GM12878 (cell line): ENCODE results near the gene CRNKL1. TPM values are rescaled to one million over a fixed set of nuclear protein-coding genes. Genes with fewer than 3 reads are reported as not detected.

Experiments used
- ATAC-seq: fragments of 200-7000 bp; cut with Tn5 transposase; 3 replicates; pipeline ENCODE4 v1.9.1; 2020; ENCODE audit warnings: mild to moderate bottlenecking, moderate library complexity
- BruUV-seq: library from RNA; stranded (reverse); fragments of 400-500 nt; replicated peaks from 2 replicates; lab custom pipeline; 2021; lab: Mats Ljungman, UMichigan
- CTCF ChIA-PET: fragments of 300-600 bp; sonication (Branson Sonifier 250); formaldehyde crosslinking; extraction: SDS; loops from one replicate; lab custom pipeline; 2021; ENCODE audit warnings: inconsistent platforms; lab: Yijun Ruan, JAX
- POLR2A ChIA-PET: fragments of 350-600 bp; formaldehyde crosslinking; extraction: SDS; loops from one replicate; lab custom pipeline; 2021; ENCODE audit warnings: inconsistent platforms; lab: Charles Lee
- RAD21 ChIA-PET: fragments of 300-600 bp; sonication (Branson Sonifier 250); formaldehyde crosslinking; loops from one replicate; lab custom pipeline; 2023; ENCODE audit warnings: antibody characterized with exemption; ENCODE audit not compliant: unreplicated experiment; lab: Charles Lee
- SMC1A ChIA-PET: fragments of 300-600 bp; sonication (Branson Sonifier 250); formaldehyde crosslinking; loops from one replicate; lab custom pipeline; 2023; ENCODE audit not compliant: unreplicated experiment, uncharacterized antibody; lab: Charles Lee
- DNase-seq: peaks from one replicate; pipeline ENCODE4 v3.0.0-alpha.2; 2011; ENCODE audit warnings: low read depth, low spot score
- FAIRE-seq: peaks from 3 replicates; lab custom pipeline; 2011; peaks lifted over from hg19 to GRCh38; lab: Jason Lieb, UNC
- H2AFZ ChIP-seq: 2 replicates; pipeline ENCODE4 v1.6.0; 2011; ENCODE audit warnings: low read depth, low read length, control low read depth; ENCODE audit not compliant: control insufficient read depth
- H3K27ac ChIP-seq: 2 replicates; pipeline ENCODE4 v1.5.1; 2011; ENCODE audit warnings: control low read depth; ENCODE audit not compliant: control insufficient read depth, insufficient read depth
- H3K27me3 ChIP-seq, 2 experiments: replicated peaks in 1 of 2; 2 replicates each; pipeline versions ENCODE4 v1.6.0 to v1.6.1; 2011; ENCODE audit warnings: low read length in 1 of 2; ENCODE audit not compliant: control insufficient read depth in 2 of 2, insufficient read depth in 2 of 2
- H3K36me3 ChIP-seq, 2 experiments: 2 replicates each; pipeline ENCODE4 v1.5.1; 2011; ENCODE audit warnings: low read length in 1 of 2; ENCODE audit not compliant: control insufficient read depth in 2 of 2, insufficient read depth in 2 of 2
- H3K4me1 ChIP-seq: 2 replicates; pipeline ENCODE4 v1.6.1; 2011; ENCODE audit warnings: mild to moderate bottlenecking, low read length, moderate library complexity, mixed read lengths; ENCODE audit not compliant: control insufficient read depth, insufficient read depth
- H3K4me2 ChIP-seq: 2 replicates; pipeline ENCODE4 v1.6.0; 2011; ENCODE audit warnings: control low read depth; ENCODE audit not compliant: control insufficient read depth, insufficient read depth
- H3K4me3 ChIP-seq: fragments of 200-600 bp; sonication (generic); 2 replicates; pipeline ENCODE4 v1.5.1; 2016
- H3K79me2 ChIP-seq: 2 replicates; pipeline ENCODE4 v1.6.0; 2011; ENCODE audit warnings: low read length; ENCODE audit not compliant: control insufficient read depth, insufficient read depth
- H3K9ac ChIP-seq: 2 replicates; pipeline ENCODE4 v1.8.0; 2011; ENCODE audit warnings: low read length, control low read depth, mixed read lengths; ENCODE audit not compliant: control insufficient read depth, insufficient read depth
- H3K9me3 ChIP-seq: replicated peaks from 3 replicates; pipeline ENCODE4 v1.5.1; 2011; ENCODE audit warnings: mild to moderate bottlenecking, low read length; ENCODE audit not compliant: control insufficient read depth, insufficient read depth
- H4K20me1 ChIP-seq: 2 replicates; pipeline ENCODE4 v1.6.0; 2011; ENCODE audit not compliant: control insufficient read depth, insufficient read depth
- BCL11A ChIP-seq: IDR thresholded peaks from 2 replicates; pipeline ENCODE4 v1.6.1; 2011; ENCODE audit warnings: low read depth, low read length
- BCLAF1 ChIP-seq: fragments of 450-650 bp; IDR thresholded peaks from 2 replicates; pipeline ENCODE4 v1.6.1; 2017; ENCODE audit warnings: antibody characterized with exemption, mild to moderate bottlenecking, moderate library complexity
- ETV6 ChIP-seq, 2 experiments: fragments of 450-650 bp in 1 of 2; IDR thresholded peaks in 1 of 2; conservative IDR thresholded peaks in 1 of 2; 2 replicates each; pipeline ENCODE4 v1.6.1; 2014; ENCODE audit warnings: antibody characterized with exemption in 1 of 2, borderline replicate concordance in 1 of 2, low read depth in 1 of 2, mild to moderate bottlenecking in 1 of 2, moderate library complexity in 1 of 2
- HCFC1 ChIP-seq: fragments of 150-350 bp; IDR thresholded peaks from 2 replicates; pipeline ENCODE4 v1.6.1; 2014; ENCODE audit warnings: low read length
- IRF5 ChIP-seq: fragments of 450-650 bp; IDR thresholded peaks from 2 replicates; pipeline ENCODE4 v1.6.1; 2017; ENCODE audit warnings: borderline replicate concordance
- JUNB ChIP-seq: IDR thresholded peaks from 2 replicates; pipeline ENCODE4 v1.6.1; 2016; ENCODE audit warnings: antibody characterized with exemption, mild to moderate bottlenecking
- KLF5 ChIP-seq: fragments of 450-650 bp; IDR thresholded peaks from 2 replicates; pipeline ENCODE4 v1.6.1; 2014; ENCODE audit warnings: mild to moderate bottlenecking; ENCODE audit not compliant: partially characterized antibody
- NKRF ChIP-seq: fragments of 450-650 bp; conservative IDR thresholded peaks from 2 replicates; pipeline ENCODE4 v1.6.1; 2017; ENCODE audit warnings: mild to moderate bottlenecking, moderate library complexity
- POU2F2 ChIP-seq: IDR thresholded peaks from 3 replicates; pipeline ENCODE4 v1.6.1; 2011; ENCODE audit warnings: low read depth, mild to moderate bottlenecking, low read length, borderline replicate concordance
- USF1 ChIP-seq: IDR thresholded peaks from 2 replicates; pipeline ENCODE4 v1.6.1; 2011; ENCODE audit warnings: borderline replicate concordance, low read depth, mild to moderate bottlenecking, moderate library complexity, mixed read lengths, low read length; ENCODE audit not compliant: insufficient read depth; ENCODE audit errors: extremely low read length
- ZNF217 ChIP-seq: fragments of 450-650 bp; IDR thresholded peaks from 2 replicates; pipeline ENCODE4 v1.6.1; 2017; ENCODE audit warnings: antibody characterized with exemption, mild to moderate bottlenecking
- ZNF24 ChIP-seq: fragments of 450-650 bp; IDR thresholded peaks from 2 replicates; pipeline ENCODE4 v1.6.1; 2017; ENCODE audit warnings: antibody characterized with exemption, mild to moderate bottlenecking
- WGBS: methylation state at CpG from one replicate; pipeline ENCODE4 v1.1.6; 2016; ENCODE audit warnings: low lambda C conversion rate; ENCODE audit not compliant: insufficient replicate concordance, insufficient coverage; ENCODE audit errors: missing lambda C conversion rate; 5-methylcytosine and 5-hydroxymethylcytosine counted together
- in situ Hi-C: fragments of 300-500 bp; cut with MboI; formaldehyde crosslinking; loops from 9 replicates; pipeline ENCODE4 v1.14.3; 2018; ENCODE audit warnings: mixed read lengths
- intact Hi-C: fragments of 100-400 bp; cut with micrococcal nuclease; formaldehyde crosslinking; loops from one replicate; pipeline ENCODE4 v1.14.2; 2022; ENCODE audit not compliant: unreplicated experiment
- polyA plus RNA-seq, 11 experiments: library from polyadenylated mRNA; depleted of rRNA in 4 of 11; unstranded in 6 of 11; stranded (reverse) in 5 of 11; fragments of >200 nt; fragmentation: Nextera tagmentation in 4 of 11; fragmentation: Illumina TruSeq in 1 of 11; extraction: Ambion mirVana in 4 of 11; extraction: Trizol in 1 of 11; gene quantifications; 1 replicate in 1 of 11; 2 replicates in 10 of 11; pipeline versions ENCODE4 v1.2.1 to v1.2.3, GENCODE V29; 2011 to 2016; ENCODE audit warnings: inconsistent platforms in 2 of 11, missing spikeins in 2 of 11, low read depth in 1 of 11
- total RNA-seq, 4 experiments: library from RNA; depleted of rRNA in 3 of 4; stranded (reverse); fragments of >200 nt in 3 of 4; fragmentation: Illumina TruSeq in 1 of 4; extraction: Trizol in 1 of 4; gene quantifications; 2 replicates each; pipeline versions ENCODE4 v1.2.1 to v1.2.3, GENCODE V29; 2013 to 2021

CRNKL1 gene
- total and polyA plus RNA-seq, 10 of the 15 experiments (the other 5 are each of a cell fraction or from before 2014, with no cell fraction given): 9.5 to 28.4 (median 17.5) TPM

DNA sequence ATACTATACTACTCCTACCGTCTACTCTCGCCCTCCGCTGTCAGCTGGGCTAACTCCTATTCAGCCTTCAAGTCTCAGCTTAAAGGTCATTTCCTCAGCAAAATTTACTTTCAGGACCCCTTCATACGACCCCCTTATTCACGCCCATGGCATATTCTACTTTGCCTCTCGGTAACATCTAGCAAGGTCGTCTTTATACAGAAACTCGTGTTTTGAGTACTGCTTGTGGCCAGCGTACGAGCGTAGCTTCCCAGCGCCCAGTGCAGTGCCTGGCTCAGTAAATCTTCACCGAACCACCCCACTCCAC is 546 bp downstream of the CRNKL1 start:
- TF ChIP-seq NKRF (no peak), JUNB (no peak), IRF5 (no peak), POU2F2 (no peak), ZNF217 (no peak), KLF5 (no peak), ETV6 (conservative IDR thresholded peaks at IDR 0.05 in 1 of 2, IDR thresholded peaks at IDR 0.05 in 1 of 2; ENCODE audit: borderline replicate concordance in 1 of 2, low read depth in 1 of 2) (no peak), BCL11A (no peak), BCLAF1 (no peak), ZNF24 (no peak), USF1 (no peak), HCFC1 (no peak)
- TF ChIP-seq, all 136 proteins: peak for 0
- peak overlapping the region; percentile 87 for H3K9ac ChIP-seq
- peaks cover 0 to 8% of the 10 kb centered on the region in 2 experiments; a peak in 2 of 4 replicates for H3K36me3 ChIP-seq
- peak overlapping the region; percentile 83 for H3K4me3 ChIP-seq
- intact Hi-C loops: loop anchor here (1.0 kb wide), 1 partner anchor 34 kb away; the partner anchor contains the start of gene NAA20
- RAD21 ChIA-PET: interaction anchor here (0.8 to 2.4 kb wide), 8 partner anchors 21 to 1075 kb away, joined by 3 to 14 read pairs (median 4); partner anchors contain the start of gene NAA20
- H3K27ac ChIP-seq: peak overlapping the region; percentile 87
- H3K79me2 ChIP-seq: peaks cover 13% of the 10 kb centered on the region
- H2AFZ ChIP-seq: peak overlapping the region; percentile 98
- peak overlapping the region; percentile 85 for H3K4me2 ChIP-seq
- CTCF ChIA-PET: interaction anchor here (0.6 to 3.3 kb wide), 16 partner anchors 19 to 1252 kb away, joined by 3 to 14 read pairs (median 4); partner anchors contain the start of genes NAA20 and XRN2
- H3K27me3 ChIP-seq: no peaks in the 10 kb centered on the region
- BruUV-seq: no TSS peak
- DNase-seq (no peak), ATAC-seq (peak; percentile 55), FAIRE-seq (no peak)
- SMC1A ChIA-PET: interaction anchor here (0.6 to 2.6 kb wide), 11 partner anchors 12 to 457 kb away, joined by 3 to 16 read pairs (median 4); partner anchors contain the start of gene NAA20
- POLR2A ChIA-PET: interaction anchor here (0.6 to 1.3 kb wide), 5 partner anchors 31 to 1432 kb away, joined by 3 to 8 read pairs (median 5); partner anchors contain the start of gene NAA20
- no peaks in the 10 kb centered on the region for H4K20me1 ChIP-seq
- in situ Hi-C loops: no loop called here
- no peaks in the 10 kb centered on the region for H3K9me3 ChIP-seq
- WGBS: 17% methylated on average over 13 of the region's 13 CpGs
- H3K4me1 ChIP-seq: no peaks in the 10 kb centered on the region
